ENCODE measurements around the gene SUFU. TPM values are rescaled to one million over a fixed set of nuclear protein-coding genes. Genes with fewer than 3 reads are reported as not detected.

The SUFU gene
- total and polyA plus RNA-seq, 2 experiments from 2014 or later: 2.8 to 5.6 TPM

GRCh38 chr10:102656791-102657371 lies 153.1 kb downstream of the SUFU start:
- Histone ChIP-seq H2AFZ (no peak overlapping the region), H3K27ac (ENCODE audit: low read depth) (no peak overlapping the region), H3K36me3 (ENCODE audit: insufficient read depth) (no peaks in the 10 kb centered on the region), H3K27me3 (ENCODE audit: insufficient read depth) (no peaks in the 10 kb centered on the region), H3K4me3 (no peak overlapping the region), H3K79me2 (replicated peaks; ENCODE audit: insufficient read depth) (peaks cover 12% of the 10 kb centered on the region), H3F3A (replicated peaks; ENCODE audit: low read depth) (no peaks in the 10 kb centered on the region), H3K9me2 (ENCODE audit: insufficient read depth) (no peaks in the 10 kb centered on the region), H4K20me1 (replicated peaks; ENCODE audit: insufficient read depth) (no peaks in the 10 kb centered on the region; the same call in 1 of the 2 replicates), H3K4me1 (ENCODE audit: insufficient read depth) (peaks cover 13% of the 10 kb centered on the region; the same call in 1 of the 2 replicates), H3K4me2 (no peak overlapping the region)
- DNase-seq (ENCODE audit: low spot score): no peak
- Mint-ChIP-seq H3K4me1 (peaks cover 30% of the 10 kb centered on the region), H3K36me3 (ENCODE audit: low read depth) (peaks cover 25% of the 10 kb centered on the region), H3K4me3 (no peak overlapping the region), H3K27ac (no peak overlapping the region), H3K9me3 (no peaks in the 10 kb centered on the region), H3K27me3 (ENCODE audit: insufficient read depth, low read depth, poor library complexity) (peaks cover 14% of the 10 kb centered on the region)
- no peak for TF ChIP-seq ETS1 (IDR thresholded peaks at IDR 0.05)
- TF ChIP-seq, protein P1, sequence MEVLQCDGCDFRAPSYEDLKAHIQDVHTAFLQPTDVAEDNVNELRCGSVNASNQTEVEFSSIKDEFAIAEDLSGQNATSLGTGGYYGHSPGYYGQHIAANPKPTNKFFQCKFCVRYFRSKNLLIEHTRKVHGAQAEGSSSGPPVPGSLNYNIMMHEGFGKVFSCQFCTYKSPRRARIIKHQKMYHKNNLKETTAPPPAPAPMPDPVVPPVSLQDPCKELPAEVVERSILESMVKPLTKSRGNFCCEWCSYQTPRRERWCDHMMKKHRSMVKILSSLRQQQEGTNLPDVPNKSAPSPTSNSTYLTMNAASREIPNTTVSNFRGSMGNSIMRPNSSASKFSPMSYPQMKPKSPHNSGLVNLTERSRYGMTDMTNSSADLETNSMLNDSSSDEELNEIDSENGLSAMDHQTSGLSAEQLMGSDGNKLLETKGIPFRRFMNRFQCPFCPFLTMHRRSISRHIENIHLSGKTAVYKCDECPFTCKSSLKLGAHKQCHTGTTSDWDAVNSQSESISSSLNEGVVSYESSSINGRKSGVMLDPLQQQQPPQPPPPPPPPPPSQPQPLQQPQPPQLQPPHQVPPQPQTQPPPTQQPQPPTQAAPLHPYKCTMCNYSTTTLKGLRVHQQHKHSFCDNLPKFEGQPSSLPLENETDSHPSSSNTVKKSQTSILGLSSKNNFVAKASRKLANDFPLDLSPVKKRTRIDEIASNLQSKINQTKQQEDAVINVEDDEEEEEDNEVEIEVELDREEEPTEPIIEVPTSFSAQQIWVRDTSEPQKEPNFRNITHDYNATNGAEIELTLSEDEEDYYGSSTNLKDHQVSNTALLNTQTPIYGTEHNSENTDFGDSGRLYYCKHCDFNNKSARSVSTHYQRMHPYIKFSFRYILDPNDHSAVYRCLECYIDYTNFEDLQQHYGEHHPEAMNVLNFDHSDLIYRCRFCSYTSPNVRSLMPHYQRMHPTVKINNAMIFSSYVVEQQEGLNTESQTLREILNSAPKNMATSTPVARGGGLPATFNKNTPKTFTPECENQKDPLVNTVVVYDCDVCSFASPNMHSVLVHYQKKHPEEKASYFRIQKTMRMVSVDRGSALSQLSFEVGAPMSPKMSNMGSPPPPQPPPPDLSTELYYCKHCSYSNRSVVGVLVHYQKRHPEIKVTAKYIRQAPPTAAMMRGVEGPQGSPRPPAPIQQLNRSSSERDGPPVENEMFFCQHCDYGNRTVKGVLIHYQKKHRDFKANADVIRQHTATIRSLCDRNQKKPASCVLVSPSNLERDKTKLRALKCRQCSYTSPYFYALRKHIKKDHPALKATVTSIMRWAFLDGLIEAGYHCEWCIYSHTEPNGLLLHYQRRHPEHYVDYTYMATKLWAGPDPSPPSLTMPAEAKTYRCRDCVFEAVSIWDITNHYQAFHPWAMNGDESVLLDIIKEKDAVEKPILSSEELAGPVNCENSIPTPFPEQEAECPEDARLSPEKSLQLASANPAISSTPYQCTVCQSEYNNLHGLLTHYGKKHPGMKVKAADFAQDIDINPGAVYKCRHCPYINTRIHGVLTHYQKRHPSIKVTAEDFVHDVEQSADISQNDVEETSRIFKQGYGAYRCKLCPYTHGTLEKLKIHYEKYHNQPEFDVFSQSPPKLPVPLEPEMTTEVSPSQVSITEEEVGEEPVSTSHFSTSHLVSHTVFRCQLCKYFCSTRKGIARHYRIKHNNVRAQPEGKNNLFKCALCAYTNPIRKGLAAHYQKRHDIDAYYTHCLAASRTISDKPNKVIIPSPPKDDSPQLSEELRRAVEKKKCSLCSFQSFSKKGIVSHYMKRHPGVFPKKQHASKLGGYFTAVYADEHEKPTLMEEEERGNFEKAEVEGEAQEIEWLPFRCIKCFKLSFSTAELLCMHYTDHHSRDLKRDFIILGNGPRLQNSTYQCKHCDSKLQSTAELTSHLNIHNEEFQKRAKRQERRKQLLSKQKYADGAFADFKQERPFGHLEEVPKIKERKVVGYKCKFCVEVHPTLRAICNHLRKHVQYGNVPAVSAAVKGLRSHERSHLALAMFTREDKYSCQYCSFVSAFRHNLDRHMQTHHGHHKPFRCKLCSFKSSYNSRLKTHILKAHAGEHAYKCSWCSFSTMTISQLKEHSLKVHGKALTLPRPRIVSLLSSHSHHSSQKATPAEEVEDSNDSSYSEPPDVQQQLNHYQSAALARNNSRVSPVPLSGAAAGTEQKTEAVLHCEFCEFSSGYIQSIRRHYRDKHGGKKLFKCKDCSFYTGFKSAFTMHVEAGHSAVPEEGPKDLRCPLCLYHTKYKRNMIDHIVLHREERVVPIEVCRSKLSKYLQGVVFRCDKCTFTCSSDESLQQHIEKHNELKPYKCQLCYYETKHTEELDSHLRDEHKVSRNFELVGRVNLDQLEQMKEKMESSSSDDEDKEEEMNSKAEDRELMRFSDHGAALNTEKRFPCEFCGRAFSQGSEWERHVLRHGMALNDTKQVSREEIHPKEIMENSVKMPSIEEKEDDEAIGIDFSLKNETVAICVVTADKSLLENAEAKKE (CRISPR knock-in tag; IDR thresholded peaks at IDR 0.05): no peak
- TF ChIP-seq NANOG (IDR thresholded peaks at IDR 0.05; ENCODE audit: borderline replicate concordance): no peak
- no peak for TF ChIP-seq POLR2AphosphoS5 (IDR thresholded peaks at IDR 0.05; ENCODE audit: low read depth)
- TF ChIP-seq EZH2phosphoT487 (IDR thresholded peaks at IDR 0.05; ENCODE audit: unreplicated experiment): no peak
- TF ChIP-seq, protein P2, sequence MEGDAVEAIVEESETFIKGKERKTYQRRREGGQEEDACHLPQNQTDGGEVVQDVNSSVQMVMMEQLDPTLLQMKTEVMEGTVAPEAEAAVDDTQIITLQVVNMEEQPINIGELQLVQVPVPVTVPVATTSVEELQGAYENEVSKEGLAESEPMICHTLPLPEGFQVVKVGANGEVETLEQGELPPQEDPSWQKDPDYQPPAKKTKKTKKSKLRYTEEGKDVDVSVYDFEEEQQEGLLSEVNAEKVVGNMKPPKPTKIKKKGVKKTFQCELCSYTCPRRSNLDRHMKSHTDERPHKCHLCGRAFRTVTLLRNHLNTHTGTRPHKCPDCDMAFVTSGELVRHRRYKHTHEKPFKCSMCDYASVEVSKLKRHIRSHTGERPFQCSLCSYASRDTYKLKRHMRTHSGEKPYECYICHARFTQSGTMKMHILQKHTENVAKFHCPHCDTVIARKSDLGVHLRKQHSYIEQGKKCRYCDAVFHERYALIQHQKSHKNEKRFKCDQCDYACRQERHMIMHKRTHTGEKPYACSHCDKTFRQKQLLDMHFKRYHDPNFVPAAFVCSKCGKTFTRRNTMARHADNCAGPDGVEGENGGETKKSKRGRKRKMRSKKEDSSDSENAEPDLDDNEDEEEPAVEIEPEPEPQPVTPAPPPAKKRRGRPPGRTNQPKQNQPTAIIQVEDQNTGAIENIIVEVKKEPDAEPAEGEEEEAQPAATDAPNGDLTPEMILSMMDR (conservative IDR thresholded peaks at IDR 0.05; ENCODE audit: low read depth in 2 of 2): no peak
- TF ChIP-seq EZH2 (IDR thresholded peaks at IDR 0.05; ENCODE audit: low read depth, unreplicated experiment): no peak
- no peak for TF ChIP-seq CREB1 (CRISPR knock-in tag; IDR thresholded peaks at IDR 0.05; ENCODE audit: low read depth)
- TF ChIP-seq, protein P3, sequence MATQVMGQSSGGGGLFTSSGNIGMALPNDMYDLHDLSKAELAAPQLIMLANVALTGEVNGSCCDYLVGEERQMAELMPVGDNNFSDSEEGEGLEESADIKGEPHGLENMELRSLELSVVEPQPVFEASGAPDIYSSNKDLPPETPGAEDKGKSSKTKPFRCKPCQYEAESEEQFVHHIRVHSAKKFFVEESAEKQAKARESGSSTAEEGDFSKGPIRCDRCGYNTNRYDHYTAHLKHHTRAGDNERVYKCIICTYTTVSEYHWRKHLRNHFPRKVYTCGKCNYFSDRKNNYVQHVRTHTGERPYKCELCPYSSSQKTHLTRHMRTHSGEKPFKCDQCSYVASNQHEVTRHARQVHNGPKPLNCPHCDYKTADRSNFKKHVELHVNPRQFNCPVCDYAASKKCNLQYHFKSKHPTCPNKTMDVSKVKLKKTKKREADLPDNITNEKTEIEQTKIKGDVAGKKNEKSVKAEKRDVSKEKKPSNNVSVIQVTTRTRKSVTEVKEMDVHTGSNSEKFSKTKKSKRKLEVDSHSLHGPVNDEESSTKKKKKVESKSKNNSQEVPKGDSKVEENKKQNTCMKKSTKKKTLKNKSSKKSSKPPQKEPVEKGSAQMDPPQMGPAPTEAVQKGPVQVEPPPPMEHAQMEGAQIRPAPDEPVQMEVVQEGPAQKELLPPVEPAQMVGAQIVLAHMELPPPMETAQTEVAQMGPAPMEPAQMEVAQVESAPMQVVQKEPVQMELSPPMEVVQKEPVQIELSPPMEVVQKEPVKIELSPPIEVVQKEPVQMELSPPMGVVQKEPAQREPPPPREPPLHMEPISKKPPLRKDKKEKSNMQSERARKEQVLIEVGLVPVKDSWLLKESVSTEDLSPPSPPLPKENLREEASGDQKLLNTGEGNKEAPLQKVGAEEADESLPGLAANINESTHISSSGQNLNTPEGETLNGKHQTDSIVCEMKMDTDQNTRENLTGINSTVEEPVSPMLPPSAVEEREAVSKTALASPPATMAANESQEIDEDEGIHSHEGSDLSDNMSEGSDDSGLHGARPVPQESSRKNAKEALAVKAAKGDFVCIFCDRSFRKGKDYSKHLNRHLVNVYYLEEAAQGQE (IDR thresholded peaks at IDR 0.05; ENCODE audit: unreplicated experiment): no peak
- TF ChIP-seq STAT1 (IDR thresholded peaks at IDR 0.05; ENCODE audit: unreplicated experiment): no peak
- no peak for TF ChIP-seq JUNB (IDR thresholded peaks at IDR 0.05; ENCODE audit: unreplicated experiment)
- TF ChIP-seq ZNF331 (CRISPR knock-in tag; IDR thresholded peaks at IDR 0.05; ENCODE audit: low read depth): no peak
- TF ChIP-seq ZNF114 (CRISPR knock-in tag; IDR thresholded peaks at IDR 0.05): no peak
- ATAC-seq: no peak
